ENCODE measurements around the gene ASPSCR1. TPM values are rescaled to one million over a fixed set of nuclear protein-coding genes. Genes with fewer than 3 reads are reported as not detected.
A peak's percentile ranks its signal among the peaks of the same experiment; 100 is the strongest.

Gene ASPSCR1
- total and polyA plus RNA-seq, 2 of the 8 experiments (the other 6 are each of a cell fraction or from before 2014, with no cell fraction given): 33.3 to 43.7 TPM

DNA sequence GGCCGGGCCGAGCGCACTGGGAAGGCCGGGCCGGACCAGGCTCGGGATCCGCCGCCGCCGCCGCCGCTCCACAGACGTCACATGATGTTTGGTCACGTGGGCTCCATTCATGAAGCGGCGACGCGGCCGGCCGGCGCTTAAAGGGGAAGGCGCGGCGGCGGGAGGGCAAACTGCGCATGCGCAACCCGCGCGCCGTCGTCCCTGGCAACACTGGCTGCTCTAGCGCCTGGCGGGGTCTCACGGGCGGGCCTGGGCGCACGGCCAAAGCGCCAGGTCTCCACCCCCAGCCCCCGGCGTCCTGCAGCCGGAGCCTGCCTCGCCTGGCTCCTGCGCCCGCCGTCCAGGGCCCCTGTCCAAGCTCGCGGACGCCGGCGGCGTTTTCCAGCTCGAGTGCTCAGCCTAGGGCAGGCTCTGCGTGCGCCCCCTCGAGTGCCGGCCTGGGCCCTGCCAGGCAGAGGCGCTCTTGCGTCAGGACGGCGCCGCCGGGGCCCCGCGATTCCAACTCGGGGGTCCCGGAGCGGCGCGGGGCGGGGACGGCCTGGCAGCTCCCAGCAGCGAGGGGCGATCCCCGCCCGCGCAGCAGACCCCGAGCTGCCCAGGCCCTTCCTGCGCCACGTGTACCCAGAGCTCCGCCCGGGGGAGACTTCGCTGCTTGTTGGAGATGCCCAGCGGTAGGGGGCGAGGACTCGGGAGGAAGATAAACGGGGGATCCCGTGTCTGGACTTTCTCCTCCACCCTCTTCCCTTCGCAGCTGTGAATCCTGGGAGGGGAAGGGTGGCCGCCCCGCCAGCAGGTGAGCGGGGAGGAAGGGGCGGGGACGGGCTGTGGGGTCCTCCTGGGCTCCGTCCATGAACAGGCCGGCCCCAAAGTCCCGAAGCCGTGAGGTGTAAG is 49.5 kb upstream of the ASPSCR1 start, which contains the start of gene MAFG (continued):
- TF ChIP-seq, protein P1, sequence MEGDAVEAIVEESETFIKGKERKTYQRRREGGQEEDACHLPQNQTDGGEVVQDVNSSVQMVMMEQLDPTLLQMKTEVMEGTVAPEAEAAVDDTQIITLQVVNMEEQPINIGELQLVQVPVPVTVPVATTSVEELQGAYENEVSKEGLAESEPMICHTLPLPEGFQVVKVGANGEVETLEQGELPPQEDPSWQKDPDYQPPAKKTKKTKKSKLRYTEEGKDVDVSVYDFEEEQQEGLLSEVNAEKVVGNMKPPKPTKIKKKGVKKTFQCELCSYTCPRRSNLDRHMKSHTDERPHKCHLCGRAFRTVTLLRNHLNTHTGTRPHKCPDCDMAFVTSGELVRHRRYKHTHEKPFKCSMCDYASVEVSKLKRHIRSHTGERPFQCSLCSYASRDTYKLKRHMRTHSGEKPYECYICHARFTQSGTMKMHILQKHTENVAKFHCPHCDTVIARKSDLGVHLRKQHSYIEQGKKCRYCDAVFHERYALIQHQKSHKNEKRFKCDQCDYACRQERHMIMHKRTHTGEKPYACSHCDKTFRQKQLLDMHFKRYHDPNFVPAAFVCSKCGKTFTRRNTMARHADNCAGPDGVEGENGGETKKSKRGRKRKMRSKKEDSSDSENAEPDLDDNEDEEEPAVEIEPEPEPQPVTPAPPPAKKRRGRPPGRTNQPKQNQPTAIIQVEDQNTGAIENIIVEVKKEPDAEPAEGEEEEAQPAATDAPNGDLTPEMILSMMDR (IDR thresholded peaks at IDR 0.05; ENCODE audit: control extremely low read depth in 1 of 3, insufficient read depth in 1 of 3, low read depth in 1 of 3, low read length in 3 of 3): peak; percentile 60 to 65 (median 63)
